HG03108 (cell line): ENCODE results near the gene ABHD5.

Experiments
- ATAC-seq: cut with Tn5 transposase; IDR thresholded peaks from one replicate; pipeline ENCODE4 v1.9.1; 2021; ENCODE audit warnings: moderate library complexity; ENCODE audit not compliant: unreplicated experiment

ABHD5 gene

DNA sequence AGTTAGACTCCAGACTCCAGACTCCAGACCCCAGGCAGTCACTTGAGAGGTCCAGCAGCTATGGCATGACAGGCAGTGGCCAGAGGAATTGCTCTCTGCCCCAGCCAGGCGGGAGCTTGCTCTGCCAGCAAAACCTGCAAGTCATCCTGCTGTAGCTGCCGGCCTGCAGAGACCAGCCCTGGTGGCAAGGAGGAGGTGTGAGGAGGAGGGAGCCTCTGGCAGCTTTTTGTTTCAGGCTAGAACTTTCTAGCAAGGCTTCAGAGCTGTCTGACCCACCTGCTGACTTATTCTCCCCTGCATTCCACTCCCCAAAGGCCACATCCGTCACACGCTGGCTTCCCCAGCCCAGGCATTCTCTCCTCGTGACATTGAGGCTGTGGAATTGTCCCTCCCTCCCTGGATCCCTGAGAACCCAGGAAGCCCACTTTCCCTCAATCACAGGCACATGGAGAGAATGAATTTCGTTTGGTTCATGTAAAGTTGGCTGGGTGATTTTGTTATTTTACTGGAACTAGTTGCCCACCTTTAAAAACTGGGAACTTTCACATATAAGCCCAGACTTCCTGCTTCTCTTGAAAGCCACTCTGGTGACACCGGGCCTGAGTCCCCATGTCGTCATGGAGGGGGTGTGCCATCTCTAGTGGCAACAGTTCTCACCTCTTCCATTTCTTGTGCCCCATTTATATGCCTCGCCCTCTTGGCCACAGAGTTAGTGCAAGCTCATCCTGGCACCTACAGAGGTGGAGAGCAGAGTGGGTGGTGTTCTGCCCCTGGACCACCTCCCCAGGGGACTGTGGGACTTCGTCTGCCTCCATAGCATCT is 82.7 kb downstream of the ABHD5 start:
- ATAC-seq, result no peak

GRCh38 chr3:43774799-43775198 is 84.1 kb downstream of the ABHD5 start:
- ATAC-seq, result no peak

DNA sequence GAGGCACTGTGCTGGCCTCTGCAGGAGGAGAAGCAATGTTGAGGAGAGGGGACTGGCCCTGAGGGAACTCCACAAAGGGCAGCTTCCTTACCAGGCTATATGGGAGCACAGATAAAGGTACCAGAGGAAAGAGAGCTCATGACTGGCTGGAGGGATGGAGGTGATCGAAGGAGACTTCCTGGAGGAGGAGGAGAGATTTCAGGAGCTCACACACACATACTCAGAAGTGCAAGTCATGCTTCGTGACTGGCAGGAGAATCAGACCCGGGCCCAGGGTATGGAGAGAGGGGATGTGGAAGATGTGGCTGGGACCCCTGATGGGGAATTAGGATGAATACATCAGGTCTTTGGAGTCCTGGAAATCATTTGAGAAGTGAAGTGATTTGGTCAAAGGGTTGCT is 85.4 kb downstream of the ABHD5 start:
- no peak for ATAC-seq

- ATAC-seq, result no peak
These were observed 89.1 kb downstream of the ABHD5 start for GRCh38 chr3:43779850-43780249.

GRCh38 chr3:43782541-43782940 is 91.8 kb downstream of the ABHD5 start:
- ATAC-seq, result no peak
